Tibial artery (tissue), 4 donors: Measurements from ENCODE around the gene CMSS1.

Experiments used
- DNase-seq, 2 donors: peaks; one replicate each; pipeline ENCODE4 v3.0.0-alpha.2; 2019
- H3K27ac ChIP-seq, 2 donors: fragments of 200-600 bp; sonication (generic) in 1 of 2; 1 replicate in 1 of 2; 2 replicates in 1 of 2; pipeline ENCODE4 v1.5.1; 2018 to 2019; ENCODE audit warnings: mild to moderate bottlenecking in 1 of 2
- H3K27me3 ChIP-seq, 2 donors: fragments of 200-600 bp; sonication (generic) in 1 of 2; one replicate each; pipeline versions ENCODE4 v1.5.1 to v1.6.0; 2016 to 2019
- H3K36me3 ChIP-seq, 3 donors: fragments of 200-600 bp; sonication (generic) in 2 of 3; one replicate each; pipeline ENCODE4 v1.5.1; 2016 to 2019; ENCODE audit warnings: mild to moderate bottlenecking in 2 of 3
- H3K4me1 ChIP-seq, 4 donors: fragments of 200-600 bp; sonication (generic) in 2 of 4; 1 replicate in 3 of 4; 2 replicates in 1 of 4; pipeline ENCODE4 v1.5.1; 2016 to 2019
- H3K4me3 ChIP-seq, 2 donors: fragments of 200-600 bp; sonication (generic) in 1 of 2; 1 replicate in 1 of 2; 2 replicates in 1 of 2; pipeline ENCODE4 v1.5.1; 2018 to 2019; ENCODE audit warnings: mild to moderate bottlenecking in 2 of 2
- H3K9me3 ChIP-seq, 3 donors: fragments of 200-600 bp; sonication (generic) in 1 of 3; one replicate each; pipeline ENCODE4 v1.5.1; 2016 to 2019
- CTCF ChIP-seq, 2 experiments: fragments of 200-600 bp in 1 of 2; fragments of 450-650 bp in 1 of 2; IDR thresholded peaks; one replicate each; pipeline ENCODE4 v1.5.1; 2017 to 2019; ENCODE audit warnings: antibody characterized with exemption in 2 of 2, mild to moderate bottlenecking in 1 of 2, moderate library complexity in 1 of 2
- intact Hi-C: fragments of 100-400 bp; cut with DNase I; formaldehyde crosslinking; loops from one replicate; pipeline ENCODE4 v1.15.0; 2023; ENCODE audit warnings: low total_unique reads

The CMSS1 gene

GRCh38 chr3:100009276-100010086, 191.8 kb downstream of the CMSS1 start:
- Histone ChIP-seq H3K27ac (peak overlapping the region; percentile 39 to 58), H3K4me1 (peaks cover 0 to 60% (median 18%) of the 10 kb centered on the region in 4 donors), H3K4me3 (no peak overlapping the region), H3K27me3 (no peaks in the 10 kb centered on the region), H3K9me3 (no peaks in the 10 kb centered on the region), H3K36me3 (no peaks in the 10 kb centered on the region)
- TF ChIP-seq CTCF (IDR thresholded peaks at IDR 0.05): no peak
- intact Hi-C loops: no loop called here
- no peak for DNase-seq

- no peak overlapping the region for H3K4me3 ChIP-seq
- no peaks in the 10 kb centered on the region for H3K36me3 ChIP-seq
- H3K9me3 ChIP-seq: peaks cover 0 to 2% (median 0%) of the 10 kb centered on the region in 3 donors
- no peak for DNase-seq
- no peak for TF ChIP-seq CTCF (IDR thresholded peaks at IDR 0.05)
- intact Hi-C loops: no loop called here
- H3K4me1 ChIP-seq: peaks cover 0 to 59% (median 18%) of the 10 kb centered on the region in 4 donors
- H3K27ac ChIP-seq: peak overlapping the region; percentile 39 to 58
- no peaks in the 10 kb centered on the region for H3K27me3 ChIP-seq
Observed at GRCh38 chr3:100010087-100010417, 192.4 kb downstream of the CMSS1 start.

- intact Hi-C loops: no loop called here
- Histone ChIP-seq H3K4me1 (peaks cover 0 to 41% (median 10%) of the 10 kb centered on the region in 4 donors), H3K36me3 (no peaks in the 10 kb centered on the region), H3K27me3 (no peaks in the 10 kb centered on the region), H3K9me3 (peaks cover 0 to 5% (median 0%) of the 10 kb centered on the region in 3 donors), H3K27ac (no peak overlapping the region), H3K4me3 (no peak overlapping the region)
- no peak for TF ChIP-seq CTCF (IDR thresholded peaks at IDR 0.05)
- no peak for DNase-seq
Observed at GRCh38 chr3:100018806-100019205, 201.1 kb downstream of the CMSS1 start.

GRCh38 chr3:100019719-100020118, 202.1 kb downstream of the CMSS1 start:
- TF ChIP-seq CTCF (IDR thresholded peaks at IDR 0.05): no peak
- Histone ChIP-seq H3K36me3 (no peaks in the 10 kb centered on the region), H3K9me3 (peaks cover 0 to 5% (median 0%) of the 10 kb centered on the region in 3 donors), H3K4me1 (peaks cover 0 to 50% (median 16%) of the 10 kb centered on the region in 4 donors), H3K27me3 (no peaks in the 10 kb centered on the region), H3K27ac (no peak overlapping the region), H3K4me3 (no peak overlapping the region)
- no peak for DNase-seq
- intact Hi-C loops: no loop called here

- no peak overlapping the region for H3K4me3 ChIP-seq
- no peaks in the 10 kb centered on the region for H3K9me3 ChIP-seq
- H3K27me3 ChIP-seq: no peaks in the 10 kb centered on the region
- H3K36me3 ChIP-seq: no peaks in the 10 kb centered on the region
- intact Hi-C loops: no loop called here
- DNase-seq: no peak
- TF ChIP-seq CTCF (IDR thresholded peaks at IDR 0.05): no peak
- peaks cover 0 to 63% (median 21%) of the 10 kb centered on the region in 4 donors for H3K4me1 ChIP-seq
- peak overlapping the region; percentile 41 to 80 for H3K27ac ChIP-seq
Observed at GRCh38 chr3:100020876-100021644, 203.4 kb downstream of the CMSS1 start.
